ENCODE results near the gene DIP2A. TPM values are rescaled to one million over a fixed set of nuclear protein-coding genes. Genes with fewer than 3 reads are reported as not detected.

DIP2A gene
- total and polyA plus RNA-seq, 2 of the 13 experiments (the other 11 are each of a cell fraction or from before 2014, with no cell fraction given), result 18.5 to 37.6 TPM

DNA sequence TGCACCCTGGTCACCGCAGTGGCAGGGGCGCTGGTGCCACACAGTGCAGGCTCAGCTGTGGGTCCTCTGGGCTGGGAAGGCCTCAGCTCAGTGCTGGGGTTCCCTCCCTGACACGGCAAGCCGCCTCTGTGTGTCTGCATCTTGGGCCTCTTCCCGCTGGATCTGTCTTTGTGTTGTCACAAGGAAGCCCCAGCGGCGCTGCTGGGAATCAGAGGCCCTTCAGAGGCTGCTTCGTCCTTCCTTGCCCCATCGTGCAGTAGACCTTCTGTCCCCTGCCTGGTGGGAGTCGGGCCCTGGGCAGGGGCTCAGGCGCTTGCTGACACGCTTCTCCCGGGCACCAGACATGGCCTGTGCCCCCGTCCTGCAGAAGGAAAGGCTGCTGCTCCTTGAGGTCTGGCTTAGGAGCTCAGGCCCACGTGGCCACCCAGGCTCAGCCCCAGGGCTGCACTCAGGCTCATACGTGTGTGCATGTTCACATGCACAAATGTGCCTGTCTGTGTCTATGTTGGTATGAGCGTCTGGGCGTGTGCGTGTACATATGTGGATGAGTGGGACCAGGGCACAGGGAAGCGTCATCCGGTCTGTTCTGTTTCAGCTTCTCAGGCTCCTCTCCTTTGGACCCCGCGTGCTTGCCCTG is 24.3 kb upstream of the DIP2A start:
- no TSS peak for BruUV-seq (replicated peaks)
- Histone ChIP-seq H3K27me3 (ENCODE audit: control insufficient read depth in 1 of 2, insufficient read depth in 2 of 2, low read length in 2 of 2) (no peaks in the 10 kb centered on the region), H3K9me3 (ENCODE audit: low read length) (no peaks in the 10 kb centered on the region), H3K9ac (ENCODE audit: insufficient read depth, low read depth, low read length) (no peak overlapping the region), H3K4me2 (ENCODE audit: low read depth, low read length) (no peak overlapping the region), H3K4me3 (replicated peaks in 1 of 3; ENCODE audit: insufficient read depth in 1 of 3, low read depth in 2 of 3, low read length in 3 of 3) (no peak overlapping the region), H3K79me2 (ENCODE audit: insufficient read depth, low read length) (no peaks in the 10 kb centered on the region), H3K4me1 (ENCODE audit: insufficient read depth, low read length) (no peaks in the 10 kb centered on the region), H2AFZ (ENCODE audit: low read length) (no peak overlapping the region), H3K27ac (ENCODE audit: extremely low read length, insufficient read depth, low read length) (no peak overlapping the region), H3K36me3 (replicated peaks in 1 of 2; ENCODE audit: control insufficient read depth in 1 of 2, insufficient read depth in 2 of 2, low read length in 2 of 2) (peaks cover 24 to 71% of the 10 kb centered on the region in 2 experiments; a peak in 4 of 5 replicates), H4K20me1 (ENCODE audit: insufficient read depth, low read length) (no peaks in the 10 kb centered on the region)
- in situ Hi-C loops (cut with HindIII; ENCODE audit: extremely low pct_ligation_motif_present, low pct_unique_long_range_greater_than_20kb) (no loop called here), intact Hi-C loops (cut with micrococcal nuclease; ENCODE audit: unreplicated experiment) (no loop called here)
- ChIA-PET POLR2A (no interaction called here), CTCF (ENCODE audit: low intra/inter-chr PET ratio, low total read pairs) (no interaction called here)
- ATAC-seq (no peak), FAIRE-seq (no peak), DNase-seq (ENCODE audit: low spot score) (no peak)
- WGBS (ENCODE audit: low lambda C conversion rate), result 98% methylated on average over 13 of the region's 23 CpGs
- TF ChIP-seq MED8 (CRISPR knock-in tag; IDR thresholded peaks at IDR 0.05; ENCODE audit: insufficient replicate concordance) (no peak), ZNF318 (CRISPR knock-in tag; IDR thresholded peaks at IDR 0.05) (no peak), ZNF260 (CRISPR knock-in tag; IDR thresholded peaks at IDR 0.05; ENCODE audit: borderline replicate concordance, low read depth) (no peak), EP300 (IDR thresholded peaks at IDR 0.05; ENCODE audit: low read depth in 2 of 2, low read length in 2 of 2) (no peak), EP300 (CRISPR knock-in tag; IDR thresholded peaks at IDR 0.05; ENCODE audit: borderline replicate concordance) (no peak), MIER3 (CRISPR knock-in tag; IDR thresholded peaks at IDR 0.05; ENCODE audit: borderline replicate concordance) (no peak), ZNF770 (CRISPR knock-in tag; IDR thresholded peaks at IDR 0.05) (no peak), HMGA1 (CRISPR knock-in tag; conservative IDR thresholded peaks at IDR 0.05) (no peak), ZNF781 (CRISPR knock-in tag; IDR thresholded peaks at IDR 0.05; ENCODE audit: borderline replicate concordance, not compliant biosample characterization) (no peak), ATF5 (CRISPR knock-in tag; IDR thresholded peaks at IDR 0.05; ENCODE audit: low read depth) (no peak)
- TF ChIP-seq, protein P1, sequence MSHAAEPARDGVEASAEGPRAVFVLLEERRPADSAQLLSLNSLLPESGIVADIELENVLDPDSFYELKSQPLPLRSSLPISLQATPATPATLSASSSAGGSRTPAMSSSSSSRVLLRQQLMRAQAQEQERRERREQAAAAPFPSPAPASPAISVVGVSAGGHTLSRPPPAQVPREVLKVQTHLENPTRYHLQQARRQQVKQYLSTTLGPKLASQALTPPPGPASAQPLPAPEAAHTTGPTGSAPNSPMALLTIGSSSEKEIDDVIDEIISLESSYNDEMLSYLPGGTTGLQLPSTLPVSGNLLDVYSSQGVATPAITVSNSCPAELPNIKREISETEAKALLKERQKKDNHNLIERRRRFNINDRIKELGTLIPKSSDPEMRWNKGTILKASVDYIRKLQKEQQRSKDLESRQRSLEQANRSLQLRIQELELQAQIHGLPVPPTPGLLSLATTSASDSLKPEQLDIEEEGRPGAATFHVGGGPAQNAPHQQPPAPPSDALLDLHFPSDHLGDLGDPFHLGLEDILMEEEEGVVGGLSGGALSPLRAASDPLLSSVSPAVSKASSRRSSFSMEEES (CRISPR knock-in tag; IDR thresholded peaks at IDR 0.05), result no peak

Data from HepG2 (cell line).